PC-3 (cell line): Measurements from ENCODE around the gene NUDT5.

Experiments used
- CTCF ChIP-seq: fragments of 300-600 bp; sonication (generic); conservative IDR thresholded peaks from 2 replicates; pipeline ENCODE4 v1.5.1; 2017; ENCODE audit warnings: antibody characterized with exemption, low read depth, mild to moderate bottlenecking, low read length
- EZH2 ChIP-seq: fragments of 300-600 bp; sonication (generic); IDR thresholded peaks from one replicate; pipeline ENCODE4 v1.6.1; 2017; ENCODE audit warnings: antibody characterized with exemption, mild to moderate bottlenecking, low read length; ENCODE audit not compliant: unreplicated experiment
- EZH2phosphoT487 ChIP-seq: fragments of 300-600 bp; sonication (generic); IDR thresholded peaks from 2 replicates; pipeline ENCODE4 v1.6.1; 2018; ENCODE audit warnings: mild to moderate bottlenecking, antibody characterized with exemption, low read length, borderline replicate concordance

- TF ChIP-seq EZH2 (no peak), CTCF (no peak), EZH2phosphoT487 (no peak)
Observed at GRCh38 chr10:12193193-12193592, 2.5 kb downstream of the NUDT5 start.
